ENCODE results near the gene PRKG1. TPM values are rescaled to one million over a fixed set of nuclear protein-coding genes. Genes with fewer than 3 reads are reported as not detected.
A peak's percentile ranks its signal among the peaks of the same experiment; 100 is the strongest.

PRKG1 gene
- total RNA-seq, 1 experiment from 2014 or later = 1.7 TPM

- DNase-seq (ENCODE audit: low read depth) = no peak
Measured at GRCh38 chr10:51076299-51076841, 2.1 kb downstream of the PRKG1 start.

DNA sequence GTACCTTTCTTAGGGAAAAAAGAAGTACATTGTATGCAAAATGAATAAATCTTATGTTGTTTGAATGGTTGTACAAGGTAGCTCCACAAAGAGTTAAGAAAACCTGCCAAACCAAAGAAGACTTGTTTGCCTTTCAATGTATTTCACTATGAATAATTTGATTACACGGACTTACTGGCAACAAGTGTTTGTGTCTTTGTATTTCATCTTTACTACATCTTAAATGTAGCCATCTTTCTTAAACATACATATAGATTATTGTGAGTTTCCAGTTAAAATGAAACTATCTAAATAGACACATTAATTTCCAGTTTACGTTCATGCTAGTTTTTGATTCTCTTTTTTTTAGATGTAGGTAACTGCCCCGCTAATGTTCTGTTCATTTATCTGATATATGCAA lies 2.8 kb downstream of the PRKG1 start:
- no peak for DNase-seq (ENCODE audit: low read depth)

DNA sequence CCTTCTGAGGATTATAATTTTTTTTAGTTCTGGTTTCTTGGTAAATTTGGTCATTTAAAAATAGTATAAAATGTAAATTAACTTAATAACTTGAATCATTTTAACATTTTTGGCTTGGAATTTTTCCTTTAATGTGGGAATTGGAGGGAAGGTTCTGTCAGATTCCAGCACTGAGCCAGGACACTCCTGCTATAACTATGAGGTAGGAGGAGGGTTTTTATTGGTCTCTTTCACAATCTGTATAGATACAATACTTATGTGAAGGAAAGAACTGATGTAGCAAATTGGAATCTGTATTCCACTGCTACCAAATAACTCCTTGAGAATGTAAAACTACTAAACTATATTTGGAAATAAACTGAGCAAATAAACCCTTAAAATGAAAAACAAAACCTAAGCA lies 3.2 kb downstream of the PRKG1 start:
- DNase-seq (ENCODE audit: low read depth) = no peak

GRCh38 chr10:51079331-51079730 lies 5.0 kb downstream of the PRKG1 start:
- DNase-seq (ENCODE audit: low read depth) = no peak

GRCh38 chr10:51079766-51080165 lies 5.5 kb downstream of the PRKG1 start:
- no peak for DNase-seq (ENCODE audit: low read depth)

DNA sequence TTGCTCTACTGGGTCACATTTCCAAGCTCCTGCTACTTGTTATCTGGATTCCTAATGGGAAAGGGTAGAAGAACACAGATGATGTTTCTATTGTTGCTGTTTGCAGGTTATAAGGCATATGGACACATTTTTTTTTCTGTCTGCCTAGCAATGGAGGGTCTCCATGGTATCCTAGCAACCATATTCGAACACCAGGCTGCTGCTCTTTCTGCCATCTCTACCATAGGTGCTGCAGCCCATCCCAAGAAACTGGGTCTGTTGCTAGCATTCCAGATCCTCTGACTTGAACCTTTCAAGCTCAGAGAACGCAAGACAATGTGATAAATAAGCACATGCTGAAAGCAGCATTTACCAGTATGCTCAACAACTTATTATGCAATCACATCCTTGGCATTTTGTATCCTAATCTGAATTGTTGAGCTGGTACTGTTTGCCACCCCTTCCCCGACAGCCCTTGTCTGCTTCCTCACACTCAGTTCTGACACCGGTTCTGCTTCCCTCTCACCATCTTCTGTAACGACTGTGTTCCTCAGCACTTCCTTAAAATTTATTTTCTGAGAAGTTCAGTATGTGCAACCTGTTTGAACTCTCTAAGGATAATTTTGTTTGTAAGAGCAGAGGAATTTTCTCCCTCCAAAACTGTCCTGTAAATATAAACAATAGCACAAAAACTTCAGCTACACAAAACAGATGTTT lies 6.2 kb downstream of the PRKG1 start:
- DNase-seq (ENCODE audit: low read depth) = no peak

- DNase-seq (ENCODE audit: low read depth) = no peak
Measured at GRCh38 chr10:51082857-51083256, 8.6 kb downstream of the PRKG1 start.

DNA sequence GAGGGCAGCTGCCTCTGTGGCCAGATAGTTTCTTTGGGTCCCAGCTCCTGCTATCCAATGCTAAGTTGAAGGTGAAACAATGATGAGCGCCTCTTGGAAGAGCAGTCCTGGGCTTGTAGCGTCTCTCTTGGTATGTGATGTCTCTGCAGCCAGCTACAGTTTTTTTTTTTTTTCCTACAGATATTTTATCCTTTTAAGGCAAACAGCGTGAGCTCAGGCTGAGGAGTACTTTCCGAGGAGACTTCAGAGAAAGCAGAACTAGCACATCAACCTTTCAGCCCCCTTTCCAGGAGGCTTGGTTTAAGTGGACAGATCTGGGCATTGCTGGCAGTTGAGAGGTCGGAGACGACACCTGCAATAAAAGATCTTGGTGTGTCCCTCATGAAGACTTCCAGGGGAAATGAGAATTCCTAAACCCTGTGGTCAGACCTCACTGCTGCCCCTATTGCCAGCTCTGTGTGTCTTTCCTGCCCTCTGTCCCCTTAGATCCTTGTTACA lies 9.1 kb downstream of the PRKG1 start:
- peak; percentile 27 for DNase-seq (ENCODE audit: low read depth)

DNA sequence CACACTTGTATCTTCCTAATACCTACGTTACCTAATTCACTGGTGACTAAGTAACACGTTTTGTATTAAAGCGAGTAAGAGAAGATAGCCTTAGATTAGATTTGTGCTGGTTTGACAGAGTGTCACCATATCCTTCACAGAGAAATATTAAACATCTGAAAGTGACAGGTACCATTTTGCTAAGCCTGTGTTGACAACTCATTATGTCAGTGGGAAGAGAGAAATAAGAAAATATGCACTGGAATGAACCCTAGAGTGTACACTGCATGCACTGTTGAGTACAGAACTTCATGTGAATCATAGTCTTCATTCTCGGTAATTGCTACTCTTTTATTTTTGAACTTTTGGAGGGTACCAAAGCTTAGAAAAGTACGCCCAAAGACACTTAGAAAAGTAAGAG lies 10.9 kb downstream of the PRKG1 start:
- DNase-seq (ENCODE audit: low read depth) = no peak

DNA sequence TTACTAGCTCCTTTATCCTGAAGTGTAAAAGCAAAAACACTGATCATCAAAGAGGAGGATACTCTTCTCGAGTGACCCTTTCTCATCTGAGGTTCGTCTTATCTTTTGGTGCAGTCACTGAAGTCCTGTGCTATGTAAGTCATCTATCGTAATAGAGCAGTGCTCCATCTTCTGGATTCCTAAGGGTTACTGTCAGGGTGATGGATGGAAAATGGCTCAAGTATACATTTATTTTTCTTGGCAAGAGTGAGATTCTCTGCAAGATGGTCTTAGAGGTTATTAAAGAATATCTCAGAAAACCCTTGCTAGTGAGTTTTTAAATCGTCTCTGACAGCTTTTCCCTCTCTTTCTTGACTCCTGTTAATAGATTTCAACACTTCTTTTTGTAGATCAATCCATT lies 12.4 kb downstream of the PRKG1 start:
- no peak for DNase-seq (ENCODE audit: low read depth)

- no peak for DNase-seq (ENCODE audit: low read depth)
Measured at GRCh38 chr10:51087114-51087513, 12.8 kb downstream of the PRKG1 start.

DNA sequence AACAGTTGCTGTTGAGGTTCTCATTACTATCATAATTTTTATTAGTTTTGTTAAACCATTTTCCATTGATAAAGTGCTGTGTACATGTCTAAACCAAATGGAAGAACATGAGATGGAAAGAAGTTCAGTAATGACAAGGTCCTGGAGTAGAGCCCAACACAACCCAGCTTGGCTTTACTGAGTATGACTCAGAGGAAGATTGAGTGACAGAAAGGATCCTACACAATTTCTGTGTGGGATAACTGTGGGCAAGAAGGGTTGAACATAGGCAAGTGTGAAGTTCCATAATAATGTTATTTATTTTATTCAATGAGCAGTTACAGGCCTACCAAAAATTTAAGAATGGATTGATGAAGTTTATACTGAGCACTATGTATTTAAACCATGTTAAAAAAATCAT lies 15.9 kb downstream of the PRKG1 start:
- DNase-seq (ENCODE audit: low read depth) = peak; percentile 42

- peak; percentile 44 for DNase-seq (ENCODE audit: low read depth)
Measured at GRCh38 chr10:51092402-51092801, 18.1 kb downstream of the PRKG1 start.

- no peak for DNase-seq (ENCODE audit: low read depth)
Measured at GRCh38 chr10:51095444-51095843, 21.2 kb downstream of the PRKG1 start.

GRCh38 chr10:51097546-51097945 lies 23.3 kb downstream of the PRKG1 start:
- peak; percentile 64 for DNase-seq (ENCODE audit: low read depth)

DNA sequence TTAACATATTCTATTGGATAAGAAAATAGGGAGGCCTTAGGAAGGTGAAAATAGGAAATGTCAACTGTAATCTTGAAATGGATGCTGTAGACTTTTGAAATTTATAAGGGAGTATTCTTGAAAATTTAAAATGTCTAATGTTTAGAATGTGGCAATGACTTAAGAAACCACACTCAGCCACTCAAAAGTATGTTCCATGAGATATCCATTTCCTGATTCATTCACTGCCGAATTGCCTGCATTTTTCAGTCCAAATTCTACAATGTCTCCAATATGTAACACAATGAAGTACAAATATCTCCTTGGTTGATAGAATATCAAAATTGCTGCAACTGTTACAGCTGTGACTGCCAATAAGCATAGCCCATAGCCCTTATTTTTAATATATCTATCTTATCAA lies 25.9 kb downstream of the PRKG1 start:
- DNase-seq (ENCODE audit: low read depth) = no peak

GRCh38 chr10:51103554-51104217 lies 29.4 kb downstream of the PRKG1 start:
- DNase-seq (ENCODE audit: low read depth) = no peak

- no peak for DNase-seq (ENCODE audit: low read depth)
Measured at GRCh38 chr10:51106311-51106945, 32.1 kb downstream of the PRKG1 start.

DNA sequence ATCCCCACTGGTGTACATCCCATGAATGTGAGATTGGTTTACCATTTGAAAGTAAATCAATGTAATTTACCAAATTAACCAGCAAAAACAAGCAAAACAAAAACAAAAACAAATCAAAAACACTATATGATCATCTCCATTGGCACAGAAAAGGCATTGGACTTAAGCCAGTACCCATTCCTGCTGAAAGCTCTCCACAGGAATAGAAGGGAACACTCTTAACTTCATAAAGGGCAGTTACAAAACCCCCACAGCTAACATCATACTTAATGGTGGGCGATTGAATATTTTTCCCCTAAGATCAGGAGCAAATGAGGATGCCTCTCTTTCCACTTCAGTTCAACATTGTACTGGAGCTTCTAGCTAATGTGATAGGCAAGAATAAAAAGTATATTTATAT lies 34.1 kb downstream of the PRKG1 start:
- no peak for DNase-seq (ENCODE audit: low read depth)

DNA sequence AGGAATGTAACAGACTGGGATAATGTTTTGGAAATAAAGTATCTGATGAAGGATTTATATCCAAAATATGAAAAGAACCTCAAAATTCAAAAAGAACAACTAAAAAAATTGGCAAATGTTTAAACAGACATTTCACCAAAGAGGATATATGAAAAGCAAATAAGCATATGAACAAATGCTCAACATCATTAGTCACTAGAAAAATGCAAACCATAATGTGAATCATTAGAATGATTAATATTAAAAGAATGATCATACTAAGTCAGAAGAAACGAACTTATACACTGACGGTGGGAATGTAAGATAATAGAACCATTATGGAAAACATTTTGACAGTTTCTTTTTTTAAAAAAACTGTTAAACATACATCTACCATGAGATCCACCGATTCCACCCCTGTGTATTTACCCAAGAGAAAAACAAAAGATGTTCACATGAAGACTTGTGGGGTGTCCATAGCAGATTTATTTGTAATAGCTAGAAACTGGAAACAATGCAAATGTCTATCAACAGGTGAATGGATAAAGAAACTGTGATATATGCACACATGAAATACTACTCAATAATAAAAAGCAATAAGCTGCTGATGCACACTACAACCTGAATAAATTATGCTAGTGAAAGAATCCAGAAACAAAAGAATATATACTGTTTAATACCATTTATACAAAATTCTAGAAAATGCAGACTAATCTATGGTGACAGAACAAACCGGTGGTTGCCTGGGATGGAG lies 35.7 kb downstream of the PRKG1 start:
- peak; percentile 50 for DNase-seq (ENCODE audit: low read depth)

- no peak for DNase-seq (ENCODE audit: low read depth)
Measured at GRCh38 chr10:51112013-51112412, 37.7 kb downstream of the PRKG1 start.

DNA sequence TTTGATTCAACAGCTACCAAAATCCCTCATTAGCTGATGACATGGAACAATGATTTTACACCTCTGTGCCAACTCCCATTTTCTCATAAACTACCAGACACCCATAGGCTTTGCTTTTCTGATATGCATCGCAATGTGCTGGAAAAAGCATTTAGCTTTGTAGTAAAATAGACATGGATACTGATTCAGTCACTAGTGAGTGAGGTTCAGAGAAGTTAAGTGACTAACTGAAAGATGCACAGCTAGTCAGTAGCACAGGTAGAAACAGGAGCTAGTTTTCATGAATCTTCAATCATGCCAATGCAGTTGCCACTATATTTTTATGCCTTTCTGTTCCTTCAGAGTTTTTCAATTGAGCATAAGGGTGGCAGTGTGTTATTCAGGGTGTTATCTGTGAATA lies 38.7 kb downstream of the PRKG1 start:
- no peak for DNase-seq (ENCODE audit: low read depth)

All from M059J (cell line).